ENCODE results near the gene TBC1D4. TPM values are rescaled to one million over a fixed set of nuclear protein-coding genes. Genes with fewer than 3 reads are reported as not detected.
A peak's percentile ranks its signal among the peaks of the same experiment; 100 is the strongest.

The TBC1D4 gene
- total RNA-seq, 1 experiment from 2014 or later, result 19.5 TPM

- Histone ChIP-seq H3K4me1 (replicated peaks; ENCODE audit: insufficient read depth) (peaks cover 50% of the 10 kb centered on the region), H3K36me3 (ENCODE audit: low read depth) (no peaks in the 10 kb centered on the region; the same call in 1 of the 2 replicates), H4K20me1 (ENCODE audit: insufficient read depth) (no peaks in the 10 kb centered on the region), H3K4me3 (no peak overlapping the region), H3K4me2 (peak overlapping the region; percentile 55), H3K79me2 (ENCODE audit: low read depth) (peaks cover 47% of the 10 kb centered on the region), H3K9me2 (ENCODE audit: insufficient read depth) (no peaks in the 10 kb centered on the region), H2AFZ (no peak overlapping the region), H3K27ac (peak overlapping the region; percentile 65), H3K9me3 (ENCODE audit: insufficient read depth, low read depth) (no peaks in the 10 kb centered on the region), H3F3A (ENCODE audit: insufficient read depth, low read depth) (peaks cover 37% of the 10 kb centered on the region), H3K27me3 (ENCODE audit: insufficient read depth, low read depth) (no peaks in the 10 kb centered on the region)
- BruUV-seq (replicated peaks), result no TSS peak
- DNase-seq, result no peak
- intact Hi-C loops (cut with micrococcal nuclease; ENCODE audit: unreplicated experiment), result no loop called here
- CTCF ChIA-PET, result no interaction called here
- TF ChIP-seq EZH2 (IDR thresholded peaks at IDR 0.05; ENCODE audit: low read depth), result no peak
- TF ChIP-seq CTCF (conservative IDR thresholded peaks at IDR 0.05), result no peak
- POLR2A ChIA-PET (ENCODE audit: unreplicated experiment), result no interaction called here
Observed at GRCh38 chr13:75418186-75418843, 63.7 kb downstream of the TBC1D4 start.

GRCh38 chr13:75417656-75418055 lies 64.3 kb downstream of the TBC1D4 start:
- Histone ChIP-seq H2AFZ (no peak overlapping the region), H3F3A (ENCODE audit: insufficient read depth, low read depth) (peaks cover 37% of the 10 kb centered on the region), H3K9me2 (ENCODE audit: insufficient read depth) (no peaks in the 10 kb centered on the region), H4K20me1 (ENCODE audit: insufficient read depth) (no peaks in the 10 kb centered on the region), H3K4me2 (peak overlapping the region; percentile 55), H3K36me3 (ENCODE audit: low read depth) (no peaks in the 10 kb centered on the region; the same call in 1 of the 2 replicates), H3K4me3 (peak overlapping the region; percentile 31; the same call in 1 of the 2 replicates), H3K27me3 (ENCODE audit: insufficient read depth, low read depth) (no peaks in the 10 kb centered on the region), H3K4me1 (replicated peaks; ENCODE audit: insufficient read depth) (peaks cover 50% of the 10 kb centered on the region), H3K9me3 (ENCODE audit: insufficient read depth, low read depth) (no peaks in the 10 kb centered on the region), H3K27ac (peak overlapping the region; percentile 65), H3K79me2 (ENCODE audit: low read depth) (peaks cover 44% of the 10 kb centered on the region)
- BruUV-seq (replicated peaks), result no TSS peak
- intact Hi-C loops (cut with micrococcal nuclease; ENCODE audit: unreplicated experiment), result loop anchor here (2.0 kb wide), 1 partner anchor 63 kb away; no protein-coding TSS in a partner anchor
- POLR2A ChIA-PET (ENCODE audit: unreplicated experiment), result no interaction called here
- DNase-seq, result peak; percentile 6 to 92
- TF ChIP-seq EZH2 (IDR thresholded peaks at IDR 0.05; ENCODE audit: low read depth) (no peak), CTCF (conservative IDR thresholded peaks at IDR 0.05) (no peak)
- CTCF ChIA-PET, result no interaction called here

GRCh38 chr13:75417012-75417384 lies 65.0 kb downstream of the TBC1D4 start:
- Histone ChIP-seq H4K20me1 (ENCODE audit: insufficient read depth) (no peaks in the 10 kb centered on the region), H3K9me2 (ENCODE audit: insufficient read depth) (no peaks in the 10 kb centered on the region), H3F3A (ENCODE audit: insufficient read depth, low read depth) (peaks cover 37% of the 10 kb centered on the region), H3K36me3 (ENCODE audit: low read depth) (no peaks in the 10 kb centered on the region; the same call in 1 of the 2 replicates), H3K27me3 (ENCODE audit: insufficient read depth, low read depth) (no peaks in the 10 kb centered on the region), H3K4me3 (peak overlapping the region; percentile 31; the same call in 1 of the 2 replicates), H3K79me2 (ENCODE audit: low read depth) (peaks cover 40% of the 10 kb centered on the region), H2AFZ (no peak overlapping the region), H3K4me2 (peak overlapping the region; percentile 55), H3K27ac (peak overlapping the region; percentile 65), H3K4me1 (replicated peaks; ENCODE audit: insufficient read depth) (peaks cover 50% of the 10 kb centered on the region), H3K9me3 (ENCODE audit: insufficient read depth, low read depth) (no peaks in the 10 kb centered on the region)
- DNase-seq, result peak; percentile 55 to 74
- ChIA-PET CTCF (no interaction called here), POLR2A (ENCODE audit: unreplicated experiment) (interaction anchor here (0.7 kb wide), 1 partner anchor 43 kb away, joined by 4 read pairs; no protein-coding TSS in a partner anchor)
- no peak for TF ChIP-seq EZH2 (IDR thresholded peaks at IDR 0.05; ENCODE audit: low read depth)
- no peak for TF ChIP-seq CTCF (conservative IDR thresholded peaks at IDR 0.05)
- BruUV-seq (replicated peaks), result no TSS peak
- intact Hi-C loops (cut with micrococcal nuclease; ENCODE audit: unreplicated experiment), result loop anchor here (2.0 kb wide), 1 partner anchor 64 kb away; no protein-coding TSS in a partner anchor
